DOHH2 (cell line): Measurements from ENCODE around the gene SLC6A1.

Experiments used
- CTCF ChIP-seq: fragments of 200-600 bp; sonication (generic); IDR thresholded peaks from one replicate; pipeline ENCODE4 v1.5.1; 2014; ENCODE audit warnings: antibody characterized with exemption, mild to moderate bottlenecking, low read depth, low read length; ENCODE audit not compliant: poor library complexity, severe bottlenecking
- EZH2phosphoT487 ChIP-seq: fragments of 200-600 bp; sonication (generic); IDR thresholded peaks from 2 replicates; pipeline ENCODE4 v1.6.1; 2017; ENCODE audit warnings: borderline replicate concordance, mild to moderate bottlenecking, antibody characterized with exemption, low read length, moderate library complexity, mixed read lengths

DNA sequence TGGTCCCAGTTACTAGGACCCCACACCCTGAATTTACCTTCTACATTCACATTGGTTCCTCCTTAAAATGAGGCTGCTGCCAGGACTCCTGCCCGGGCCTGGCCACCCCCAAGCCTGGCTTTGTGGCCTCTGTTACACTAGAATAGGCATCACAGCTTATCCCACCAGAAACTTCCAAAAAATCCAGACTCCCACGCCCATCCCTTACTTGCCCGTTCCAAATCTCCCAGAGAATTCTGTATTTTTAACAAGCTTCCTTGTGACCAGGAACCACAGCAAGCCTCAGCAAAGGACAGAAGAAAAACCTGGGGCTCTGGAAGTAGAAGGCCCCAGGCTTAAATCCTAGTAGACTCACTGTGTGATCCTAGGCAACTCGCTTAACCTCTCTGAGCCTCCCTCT is 36.0 kb upstream of the SLC6A1 start:
- TF ChIP-seq CTCF (no peak), EZH2phosphoT487 (no peak)
